Neutrophil (primary cell): ENCODE measurements around the gene ABHD1.

ENCODE experiments used
- H3K27ac ChIP-seq: fragments of 200-600 bp; sonication (generic); 2 replicates; pipeline ENCODE4 v1.5.1; 2016; ENCODE audit warnings: mild to moderate bottlenecking, moderate library complexity
- H3K27me3 ChIP-seq: fragments of 200-600 bp; sonication (generic); 2 replicates; pipeline ENCODE4 v1.6.0; 2016; ENCODE audit warnings: mild to moderate bottlenecking
- H3K36me3 ChIP-seq: fragments of 200-600 bp; sonication (generic); 2 replicates; pipeline ENCODE4 v1.5.1; 2017
- H3K4me1 ChIP-seq, 2 experiments: fragments of 200-600 bp in 1 of 2; sonication (generic) in 1 of 2; 1 replicate in 1 of 2; 2 replicates in 1 of 2; pipeline versions ENCODE4 v1.5.1 to v1.6.1; 2013 to 2016; ENCODE audit warnings: low read depth in 1 of 2, low read length in 1 of 2, mild to moderate bottlenecking in 1 of 2, moderate library complexity in 1 of 2; ENCODE audit not compliant: control insufficient read depth in 1 of 2, insufficient read depth in 1 of 2
- H3K4me3 ChIP-seq, 2 experiments: fragments of 200-600 bp in 1 of 2; sonication (generic) in 1 of 2; 1 replicate in 1 of 2; 2 replicates in 1 of 2; pipeline ENCODE4 v1.5.1; 2013 to 2016; ENCODE audit warnings: low read depth in 1 of 2, low read length in 1 of 2, mild to moderate bottlenecking in 1 of 2, moderate library complexity in 1 of 2
- H3K9me3 ChIP-seq: fragments of 200-600 bp; sonication (generic); 2 replicates; pipeline ENCODE4 v1.5.1; 2016
- CTCF ChIP-seq: fragments of 200-600 bp; sonication (generic); IDR thresholded peaks from 2 replicates; pipeline ENCODE4 v1.5.1; 2016; ENCODE audit warnings: antibody characterized with exemption

The ABHD1 gene

GRCh38 chr2:27150639-27151230 lies 27.1 kb downstream of the ABHD1 start:
- no peak for TF ChIP-seq CTCF
- Histone ChIP-seq H3K9me3 (no peaks in the 10 kb centered on the region), H3K4me1 (no peaks in the 10 kb centered on the region), H3K27me3 (no peaks in the 10 kb centered on the region), H3K4me3 (no peak overlapping the region), H3K36me3 (no peaks in the 10 kb centered on the region), H3K27ac (no peak overlapping the region)

DNA sequence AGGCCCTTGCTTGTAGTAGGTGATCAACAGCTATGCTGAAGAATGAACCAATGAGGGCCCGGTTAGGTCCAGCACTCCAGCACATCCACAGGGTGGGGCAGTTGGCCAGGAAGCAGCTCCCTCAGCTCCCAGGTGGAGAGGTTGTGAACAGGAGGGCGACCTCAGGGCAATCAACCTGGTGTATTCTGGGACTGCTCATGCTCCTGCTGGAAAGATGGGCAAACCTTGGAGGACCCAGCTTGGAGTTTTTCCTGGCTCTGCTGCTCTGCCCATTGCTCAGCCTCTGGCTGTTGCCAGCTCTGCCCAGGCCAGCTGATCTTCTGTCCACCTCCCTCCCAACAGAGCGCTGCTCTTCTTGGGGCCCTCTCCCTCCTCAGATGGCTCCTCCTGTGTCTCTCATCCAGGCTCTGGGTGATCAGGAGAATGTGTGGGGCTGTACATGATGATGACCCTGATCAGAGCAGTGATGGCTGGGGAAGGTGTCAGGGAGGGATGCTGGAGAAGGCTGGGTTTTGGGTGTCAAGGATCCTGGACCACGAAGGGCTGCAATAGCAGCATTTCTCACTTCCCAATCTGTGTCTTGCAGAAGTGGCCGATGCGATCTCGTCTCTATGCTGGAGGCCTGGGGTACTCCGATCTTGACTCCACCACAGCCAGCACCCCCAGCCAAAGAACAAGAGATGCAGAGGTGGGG lies 28.6 kb downstream of the ABHD1 start:
- H3K4me1 ChIP-seq, result no peaks in the 10 kb centered on the region
- H3K9me3 ChIP-seq, result no peaks in the 10 kb centered on the region
- H3K4me3 ChIP-seq, result no peak overlapping the region
- no peaks in the 10 kb centered on the region for H3K27me3 ChIP-seq
- H3K27ac ChIP-seq, result no peak overlapping the region
- TF ChIP-seq CTCF, result no peak
- no peaks in the 10 kb centered on the region for H3K36me3 ChIP-seq

- H3K9me3 ChIP-seq, result no peaks in the 10 kb centered on the region
- no peaks in the 10 kb centered on the region for H3K27me3 ChIP-seq
- no peaks in the 10 kb centered on the region for H3K36me3 ChIP-seq
- no peak overlapping the region for H3K27ac ChIP-seq
- no peak overlapping the region for H3K4me3 ChIP-seq
- H3K4me1 ChIP-seq, result no peaks in the 10 kb centered on the region
- TF ChIP-seq CTCF, result no peak
Measured at GRCh38 chr2:27152796-27153464, 29.3 kb downstream of the ABHD1 start.

GRCh38 chr2:27154488-27154887 lies 30.9 kb downstream of the ABHD1 start:
- no peaks in the 10 kb centered on the region for H3K36me3 ChIP-seq
- H3K27me3 ChIP-seq, result no peaks in the 10 kb centered on the region
- no peak for TF ChIP-seq CTCF
- no peaks in the 10 kb centered on the region for H3K4me1 ChIP-seq
- no peak overlapping the region for H3K4me3 ChIP-seq
- H3K9me3 ChIP-seq, result no peaks in the 10 kb centered on the region
- no peak overlapping the region for H3K27ac ChIP-seq

- TF ChIP-seq CTCF, result no peak
- H3K36me3 ChIP-seq, result no peaks in the 10 kb centered on the region
- H3K4me3 ChIP-seq, result no peak overlapping the region
- no peaks in the 10 kb centered on the region for H3K27me3 ChIP-seq
- H3K4me1 ChIP-seq, result no peaks in the 10 kb centered on the region
- H3K9me3 ChIP-seq, result no peaks in the 10 kb centered on the region
- no peak overlapping the region for H3K27ac ChIP-seq
Measured at GRCh38 chr2:27155069-27155520, 31.5 kb downstream of the ABHD1 start.
